Placental epithelial cell (primary cell): ENCODE results near the gene QTRT2. TPM values are rescaled to one million over a fixed set of nuclear protein-coding genes. Genes with fewer than 3 reads are reported as not detected.

Experiments used
- total RNA-seq: library from RNA; depleted of rRNA; stranded (reverse); fragments of >200 nt; gene quantifications from 2 replicates; pipeline ENCODE4 v1.2.3, GENCODE V29; 2012

Gene QTRT2
- total RNA-seq = 11.0 and 12.2 TPM in 2 replicates

DNA sequence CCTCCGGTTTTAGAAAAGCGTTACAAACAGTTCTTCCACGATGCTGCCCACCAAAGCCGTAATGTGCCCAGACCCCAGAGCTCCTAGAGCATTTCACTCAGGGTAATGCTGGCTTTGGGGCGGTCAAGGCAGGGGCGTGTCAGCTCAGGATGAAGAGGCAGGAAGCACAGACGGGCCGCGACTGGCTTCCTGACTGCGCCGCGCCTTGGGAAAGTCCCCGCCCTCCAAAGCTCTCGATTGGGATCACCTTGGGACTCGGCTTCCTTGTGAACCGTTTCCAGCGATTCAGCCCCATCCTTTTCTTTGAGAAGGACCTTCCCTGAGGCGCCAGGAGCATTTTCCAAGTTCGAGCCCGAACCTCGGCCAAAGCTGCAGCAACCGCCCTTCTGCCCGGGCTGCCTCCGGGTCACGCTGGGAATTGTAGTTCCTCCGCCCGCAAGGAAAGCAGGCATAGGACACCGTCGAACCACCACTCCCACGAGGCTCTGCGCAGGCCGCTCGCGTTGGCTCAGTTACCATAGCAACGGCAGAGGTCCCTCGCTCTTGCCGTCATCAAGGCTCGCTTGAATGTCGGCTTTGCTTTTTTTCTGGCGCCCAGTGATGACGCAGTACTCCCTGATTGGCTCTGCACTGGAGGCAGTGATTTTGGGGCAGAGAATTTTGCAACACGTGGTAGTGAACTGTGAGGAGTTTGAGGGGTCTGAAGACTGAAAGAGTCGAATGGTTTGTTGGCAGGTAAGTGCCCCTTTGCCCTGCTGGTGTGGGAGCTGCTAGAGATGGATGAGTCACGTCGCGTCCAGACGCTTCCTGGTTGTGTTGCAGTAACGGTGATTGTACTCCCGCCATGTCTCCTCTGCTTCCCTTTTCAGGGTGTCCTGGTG is at the start of gene QTRT2, which contains the start of gene CCDC191:
QTRT2 (plus strand) TSS at position 608 of the 881 bp plus-strand sequence. CDS start 8,521 bp downstream, outside the sequence.
CCDC191 (minus strand) TSS at position 397 of the 881 bp plus-strand sequence; CDS start at position 337, 60 bp downstream.

Other genes starting within 250 kb of the QTRT2 start
- gene GRAMD1C, start 217.9 kb upstream of the QTRT2 start, total RNA-seq = 0.54 and 1.6 TPM in 2 replicates
- gene ZDHHC23, start 108.7 kb upstream of the QTRT2 start, total RNA-seq = 1.6 and 3.5 TPM in 2 replicates
- gene CCDC191, start 211 bp upstream of the QTRT2 start, total RNA-seq = 3.4 and 5.1 TPM in 2 replicates
- not detected in 2 replicates for gene DRD3, start 122.3 kb downstream of the QTRT2 start, total RNA-seq
- gene ZNF80, start 180.8 kb downstream of the QTRT2 start, total RNA-seq = under 0.01 TPM in 1 of 2 replicates, not detected in the other
- gene TIGIT, start 237.3 kb downstream of the QTRT2 start, total RNA-seq = not detected in 2 replicates